Measurements from ENCODE around the gene TCEANC2. TPM values are rescaled to one million over a fixed set of nuclear protein-coding genes. Genes with fewer than 3 reads are reported as not detected.

TCEANC2 gene
- total and polyA plus RNA-seq, 2 donors (not counting 3 experiments of a cell fraction or from before 2014, with no cell fraction given), result 3.2 to 6.1 TPM

DNA sequence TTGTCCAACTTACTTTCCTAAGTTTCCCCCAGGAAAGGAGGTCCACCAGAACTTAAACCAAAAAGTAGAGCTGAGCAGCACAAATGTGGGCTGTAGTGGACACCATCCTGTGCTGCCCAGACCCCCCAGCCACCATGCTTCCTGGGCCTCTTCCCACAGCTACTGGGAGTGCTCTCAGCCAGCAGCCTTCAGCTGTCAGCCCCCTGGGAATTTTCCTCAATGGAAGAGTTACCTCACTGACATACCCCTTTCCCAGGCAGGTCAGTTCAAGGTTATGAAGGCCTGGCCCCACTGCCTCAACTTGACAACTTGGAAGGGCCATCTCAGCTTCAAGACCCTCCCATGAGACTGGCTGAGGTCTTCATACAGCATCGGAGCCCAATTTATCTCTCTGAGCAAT lies 51.7 kb downstream of the TCEANC2 start:
- TF ChIP-seq POLR2A (IDR thresholded peaks at IDR 0.05; ENCODE audit: low read depth, low read length) (no peak), JUN (IDR thresholded peaks at IDR 0.05; ENCODE audit: borderline replicate concordance, insufficient read depth, insufficient read length, low read depth) (no peak), GATA2 (IDR thresholded peaks at IDR 0.05; ENCODE audit: insufficient read depth, insufficient read length, low read depth, low read length) (no peak), EZH2 (IDR thresholded peaks at IDR 0.05; ENCODE audit: borderline replicate concordance, low read depth, low read length, severe bottlenecking) (no peak), POLR2AphosphoS5 (IDR thresholded peaks at IDR 0.05; ENCODE audit: insufficient read depth, low read depth, low read length) (no peak), MYC (IDR thresholded peaks at IDR 0.05; ENCODE audit: low read depth, low read length) (no peak), FOS (IDR thresholded peaks at IDR 0.05; ENCODE audit: borderline replicate concordance, insufficient read depth, low read length) (no peak)
- TF ChIP-seq, protein P1, sequence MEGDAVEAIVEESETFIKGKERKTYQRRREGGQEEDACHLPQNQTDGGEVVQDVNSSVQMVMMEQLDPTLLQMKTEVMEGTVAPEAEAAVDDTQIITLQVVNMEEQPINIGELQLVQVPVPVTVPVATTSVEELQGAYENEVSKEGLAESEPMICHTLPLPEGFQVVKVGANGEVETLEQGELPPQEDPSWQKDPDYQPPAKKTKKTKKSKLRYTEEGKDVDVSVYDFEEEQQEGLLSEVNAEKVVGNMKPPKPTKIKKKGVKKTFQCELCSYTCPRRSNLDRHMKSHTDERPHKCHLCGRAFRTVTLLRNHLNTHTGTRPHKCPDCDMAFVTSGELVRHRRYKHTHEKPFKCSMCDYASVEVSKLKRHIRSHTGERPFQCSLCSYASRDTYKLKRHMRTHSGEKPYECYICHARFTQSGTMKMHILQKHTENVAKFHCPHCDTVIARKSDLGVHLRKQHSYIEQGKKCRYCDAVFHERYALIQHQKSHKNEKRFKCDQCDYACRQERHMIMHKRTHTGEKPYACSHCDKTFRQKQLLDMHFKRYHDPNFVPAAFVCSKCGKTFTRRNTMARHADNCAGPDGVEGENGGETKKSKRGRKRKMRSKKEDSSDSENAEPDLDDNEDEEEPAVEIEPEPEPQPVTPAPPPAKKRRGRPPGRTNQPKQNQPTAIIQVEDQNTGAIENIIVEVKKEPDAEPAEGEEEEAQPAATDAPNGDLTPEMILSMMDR (IDR thresholded peaks at IDR 0.05; ENCODE audit: extremely low read depth in 1 of 2, insufficient read depth in 1 of 2, low read depth in 1 of 2, low read length in 2 of 2), result no peak
- TF ChIP-seq, protein P2, sequence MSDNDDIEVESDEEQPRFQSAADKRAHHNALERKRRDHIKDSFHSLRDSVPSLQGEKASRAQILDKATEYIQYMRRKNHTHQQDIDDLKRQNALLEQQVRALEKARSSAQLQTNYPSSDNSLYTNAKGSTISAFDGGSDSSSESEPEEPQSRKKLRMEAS (IDR thresholded peaks at IDR 0.05; ENCODE audit: insufficient read depth, insufficient read length), result no peak
- Histone ChIP-seq H4K20me1 (replicated peaks; ENCODE audit: control insufficient read depth, extremely low read depth, insufficient read depth, low read length) (no peaks in the 10 kb centered on the region), H3K9ac (replicated peaks; ENCODE audit: extremely low read depth, insufficient read depth, low read length) (no peak overlapping the region), H3K27me3 (ENCODE audit: control insufficient read depth in 2 of 2, insufficient read depth in 2 of 2, low read length in 2 of 2) (no peaks in the 10 kb centered on the region), H3K4me1 (ENCODE audit: control insufficient read depth, extremely low read depth, insufficient read depth, low read length) (no peaks in the 10 kb centered on the region), H3K36me3 (ENCODE audit: control insufficient read depth in 2 of 2, extremely low read depth in 1 of 2, insufficient read depth in 2 of 2, low read length in 2 of 2) (no peaks in the 10 kb centered on the region), H3K27ac (ENCODE audit: insufficient read depth, low read depth, low read length) (no peak overlapping the region), H3K4me3 (replicated peaks in 1 of 3; ENCODE audit: insufficient read depth in 1 of 3, low read depth in 1 of 3, low read length in 3 of 3) (no peak overlapping the region), H3K4me2 (ENCODE audit: insufficient read depth, low read length) (no peak overlapping the region), H3K79me2 (ENCODE audit: control insufficient read depth, insufficient read depth, low read length) (no peaks in the 10 kb centered on the region), H3K9me1 (replicated peaks; ENCODE audit: control insufficient read depth, extremely low read depth, insufficient read depth, low read length) (no peaks in the 10 kb centered on the region), H2AFZ (ENCODE audit: low read depth, low read length) (no peak overlapping the region), H3K9me3 (replicated peaks; ENCODE audit: control insufficient read depth, insufficient read depth, low read length) (no peaks in the 10 kb centered on the region)
- no peak for FAIRE-seq
- dilution Hi-C loops (cut with MboI; ENCODE audit: extremely low pct_ligation_motif_present, low sequenced_read_pairs), result no loop called here
- ChIA-PET POLR2A (no interaction called here), CTCF (interaction anchor here (1.0 to 1.4 kb wide), 3 partner anchors 16 to 32 kb away, joined by 3 to 5 read pairs (median 3); no protein-coding TSS in a partner anchor)
- intact Hi-C loops (cut with micrococcal nuclease), result no loop called here
- no peak for DNase-seq (ENCODE audit: low read depth, low spot score)
- BruUV-seq (replicated peaks), result no TSS peak
